BJ (cell line): ENCODE data around the gene BTBD2. TPM values are rescaled to one million over a fixed set of nuclear protein-coding genes. Genes with fewer than 3 reads are reported as not detected.

Experiments
- CTCF ChIA-PET: fragments of 350-600 bp; formaldehyde crosslinking; extraction: SDS; loops from one replicate; lab custom pipeline; 2021; ENCODE audit warnings: antibody characterized with exemption, inconsistent platforms; lab: Yijun Ruan, JAX
- POLR2A ChIA-PET: fragments of 300-600 bp; sonication (Branson Sonifier 250); formaldehyde crosslinking; extraction: SDS; loops from one replicate; lab custom pipeline; 2021; ENCODE audit warnings: antibody characterized with exemption; lab: Charles Lee
- DNase-seq: peaks from one replicate; pipeline ENCODE4 v3.0.0-alpha.2; 2011; ENCODE audit warnings: low read depth
- H3K27me3 ChIP-seq: 2 replicates; pipeline ENCODE4 v1.6.0; 2011; ENCODE audit warnings: low read length; ENCODE audit not compliant: control insufficient read depth, insufficient read depth
- H3K36me3 ChIP-seq: 2 replicates; pipeline ENCODE4 v1.5.1; 2011; ENCODE audit warnings: low read length; ENCODE audit not compliant: control insufficient read depth, insufficient read depth
- H3K4me3 ChIP-seq: 2 replicates; pipeline ENCODE4 v1.5.1; 2011; ENCODE audit warnings: low read depth, mild to moderate bottlenecking, control low read depth, low read length
- polyA plus RNA-seq: library from polyadenylated mRNA; depleted of rRNA; stranded (reverse); fragments of >200 nt; gene quantifications from 2 replicates; pipeline ENCODE4 v1.2.3, GENCODE V29; 2011
- TF ChIP-seq, protein P1 (sequence below): IDR thresholded peaks from 2 replicates; pipeline ENCODE4 v1.5.1; 2011; ENCODE audit warnings: low read depth, mild to moderate bottlenecking, control low read depth, inconsistent platforms, low read length, moderate library complexity; ENCODE audit not compliant: insufficient read depth

Gene BTBD2
- polyA plus RNA-seq, 1 experiment = 39.3 TPM

DNA sequence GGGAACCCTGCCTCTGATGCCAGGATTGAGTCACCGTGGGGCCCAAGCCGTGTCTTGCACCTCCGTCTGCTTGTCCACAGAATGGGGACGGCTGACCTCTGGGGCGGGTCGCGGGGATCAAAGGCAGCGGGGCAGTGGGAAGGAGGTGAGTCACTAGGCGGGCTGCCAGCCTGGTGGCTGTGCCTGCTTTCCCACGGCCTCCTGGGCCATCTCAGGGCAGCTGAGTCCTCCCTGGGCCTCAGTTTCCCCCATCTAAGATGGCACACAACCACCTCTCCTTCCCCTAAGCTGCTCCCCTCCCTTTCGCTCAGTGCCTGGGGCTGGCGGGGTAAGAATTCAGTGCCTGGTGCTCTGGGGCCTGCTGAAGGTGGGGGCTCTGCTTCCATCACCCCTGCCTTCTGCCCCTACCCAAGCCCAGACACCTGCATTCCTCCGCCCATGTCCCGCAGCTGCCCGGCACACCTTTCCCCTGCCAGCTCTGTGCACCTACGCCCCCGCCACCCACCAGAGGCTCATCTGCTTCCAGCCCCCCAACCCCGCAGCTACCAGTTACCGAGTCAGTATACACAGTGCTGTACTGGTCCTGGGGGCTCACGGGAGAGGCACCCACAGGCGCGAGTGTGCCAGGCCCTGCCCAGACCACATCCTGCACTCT lies 32.1 kb upstream of the BTBD2 start:
- no peak overlapping the region for H3K4me3 ChIP-seq
- peaks cover 39% of the 10 kb centered on the region for H3K36me3 ChIP-seq
- TF ChIP-seq, protein P1, sequence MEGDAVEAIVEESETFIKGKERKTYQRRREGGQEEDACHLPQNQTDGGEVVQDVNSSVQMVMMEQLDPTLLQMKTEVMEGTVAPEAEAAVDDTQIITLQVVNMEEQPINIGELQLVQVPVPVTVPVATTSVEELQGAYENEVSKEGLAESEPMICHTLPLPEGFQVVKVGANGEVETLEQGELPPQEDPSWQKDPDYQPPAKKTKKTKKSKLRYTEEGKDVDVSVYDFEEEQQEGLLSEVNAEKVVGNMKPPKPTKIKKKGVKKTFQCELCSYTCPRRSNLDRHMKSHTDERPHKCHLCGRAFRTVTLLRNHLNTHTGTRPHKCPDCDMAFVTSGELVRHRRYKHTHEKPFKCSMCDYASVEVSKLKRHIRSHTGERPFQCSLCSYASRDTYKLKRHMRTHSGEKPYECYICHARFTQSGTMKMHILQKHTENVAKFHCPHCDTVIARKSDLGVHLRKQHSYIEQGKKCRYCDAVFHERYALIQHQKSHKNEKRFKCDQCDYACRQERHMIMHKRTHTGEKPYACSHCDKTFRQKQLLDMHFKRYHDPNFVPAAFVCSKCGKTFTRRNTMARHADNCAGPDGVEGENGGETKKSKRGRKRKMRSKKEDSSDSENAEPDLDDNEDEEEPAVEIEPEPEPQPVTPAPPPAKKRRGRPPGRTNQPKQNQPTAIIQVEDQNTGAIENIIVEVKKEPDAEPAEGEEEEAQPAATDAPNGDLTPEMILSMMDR = no peak
- ChIA-PET CTCF (interaction anchor here (1.5 kb wide), 1 partner anchor 22 kb away, joined by 5 read pairs; no protein-coding TSS in a partner anchor), POLR2A (no interaction called here)
- DNase-seq = no peak
- H3K27me3 ChIP-seq = no peaks in the 10 kb centered on the region

DNA sequence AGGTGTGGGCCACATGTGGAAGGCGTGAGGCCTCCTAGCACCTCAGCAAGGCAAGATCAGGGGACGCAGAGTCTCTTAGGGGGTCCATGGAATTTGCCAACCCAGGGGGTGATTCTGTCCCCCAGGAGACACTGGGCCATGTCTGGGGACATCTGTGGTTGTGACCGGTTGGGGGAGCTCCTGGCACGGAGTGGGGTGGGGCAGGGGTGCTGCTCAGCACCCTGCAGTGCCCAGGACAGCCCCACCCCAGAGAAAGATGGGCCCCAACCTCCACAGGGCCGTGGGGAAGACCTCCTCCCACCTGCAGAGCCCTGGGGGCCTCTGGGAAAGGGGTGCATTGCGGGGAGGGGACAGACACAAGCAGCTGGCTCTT lies 31.5 kb upstream of the BTBD2 start:
- CTCF ChIA-PET = no interaction called here
- DNase-seq = no peak
- TF ChIP-seq, protein P1 = no peak
- Histone ChIP-seq H3K27me3 (no peaks in the 10 kb centered on the region), H3K36me3 (peaks cover 42% of the 10 kb centered on the region), H3K4me3 (no peak overlapping the region)
- POLR2A ChIA-PET = no interaction called here

DNA sequence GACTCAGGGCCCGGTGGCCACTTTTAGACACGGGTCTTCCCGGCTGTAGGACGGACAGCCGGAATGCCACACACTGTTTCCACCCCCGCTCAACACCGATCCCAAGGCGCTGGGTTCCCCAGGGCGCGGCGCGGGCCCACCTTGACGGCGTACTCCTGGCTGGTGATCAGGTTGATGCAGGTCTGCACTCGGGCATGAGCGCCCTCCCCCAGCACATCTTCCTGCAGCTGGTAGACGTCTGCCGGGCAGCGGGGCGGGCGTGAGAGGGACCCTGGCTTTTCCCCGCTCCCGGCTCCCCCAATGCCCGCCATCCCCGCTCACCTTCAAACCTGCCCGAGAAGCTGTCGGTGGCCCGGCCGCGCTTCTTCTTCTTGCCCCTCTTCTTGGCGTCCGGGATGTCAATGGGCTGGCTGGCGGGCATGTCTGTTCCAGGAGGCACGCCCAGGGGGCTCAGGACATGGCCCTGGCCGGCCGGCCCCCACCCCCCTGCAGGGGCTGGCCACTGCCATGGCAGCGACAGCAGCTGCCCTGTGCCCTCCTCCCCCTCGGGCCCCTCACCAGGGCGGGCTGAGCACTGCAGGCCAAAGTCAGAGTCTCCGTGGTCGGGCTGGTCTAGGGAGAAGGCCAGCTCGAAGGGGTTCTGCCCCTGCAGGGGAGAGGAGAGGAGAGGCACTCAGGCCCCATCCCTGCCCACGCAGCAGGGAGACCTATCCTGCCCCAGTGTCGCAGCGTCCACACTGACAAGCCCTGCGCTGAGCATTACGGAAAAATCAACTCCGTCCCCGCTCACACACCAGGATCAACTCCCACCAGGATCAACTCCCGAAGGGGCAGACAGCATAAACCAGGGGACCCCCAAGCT lies 30.8 kb upstream of the BTBD2 start:
- POLR2A ChIA-PET = no interaction called here
- no peak for DNase-seq

DNA sequence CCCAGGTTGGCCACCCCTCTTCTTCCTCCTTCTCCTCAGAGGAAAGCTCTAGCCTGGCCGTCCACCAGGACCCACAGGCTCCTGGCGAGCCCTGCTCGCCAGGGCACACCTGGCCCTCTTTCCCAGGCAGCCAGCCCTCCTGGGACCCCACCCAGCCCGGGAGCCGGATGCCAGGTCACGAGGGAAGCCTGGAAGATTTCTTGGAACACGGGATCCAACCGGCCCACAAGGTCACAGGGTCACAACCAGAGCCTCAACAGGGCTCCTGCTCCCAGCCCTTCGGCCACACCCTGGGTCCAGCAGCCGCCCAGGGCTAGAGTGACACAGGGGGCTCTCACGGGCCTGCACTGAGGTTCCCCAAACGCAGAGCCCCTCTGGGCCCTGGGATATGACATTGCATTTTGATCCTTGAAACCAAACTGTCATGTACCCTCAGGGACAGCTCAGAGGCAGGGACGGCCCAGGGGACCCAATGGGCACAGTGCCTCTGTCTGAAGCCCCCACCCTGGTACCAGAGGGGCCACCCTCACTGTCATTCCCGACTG lies 30.1 kb upstream of the BTBD2 start:
- Histone ChIP-seq H3K4me3 (no peak overlapping the region), H3K36me3 (peaks cover 53% of the 10 kb centered on the region), H3K27me3 (no peaks in the 10 kb centered on the region)
- ChIA-PET CTCF (interaction anchor here (0.6 kb wide), 1 partner anchor 222 kb away, joined by 4 read pairs; no protein-coding TSS in a partner anchor), POLR2A (no interaction called here)
- TF ChIP-seq, protein P1 = no peak
- no peak for DNase-seq

More for the DNA sequence above, 30.8 kb upstream of the BTBD2 start:
- no peak overlapping the region for H3K4me3 ChIP-seq
- H3K27me3 ChIP-seq = no peaks in the 10 kb centered on the region
- peaks cover 47% of the 10 kb centered on the region for H3K36me3 ChIP-seq
- TF ChIP-seq, protein P1 = no peak
- CTCF ChIA-PET = interaction anchor here (0.6 kb wide), 1 partner anchor 221 kb away, joined by 4 read pairs; no protein-coding TSS in a partner anchor
